Activated CD8-positive, alpha-beta memory T cell treated with anti-CD3 and anti-CD28 coated beads, Interleukin-2, amount 50 U/mL, for 1 hour (primary cell): Measurements from ENCODE around the gene CBR3.
A peak's percentile ranks its signal among the peaks of the same experiment; 100 is the strongest.
"Not testable (repeated sequence)": the region's sequence is repeated elsewhere in the genome, so short reads cannot be mapped to it uniquely, and the experiment has no call there.

Experiments
- DNase-seq: peaks from one replicate; pipeline ENCODE4 v3.0.0-alpha.2; 2020; ENCODE audit errors: extremely low read depth

The CBR3 gene

DNA sequence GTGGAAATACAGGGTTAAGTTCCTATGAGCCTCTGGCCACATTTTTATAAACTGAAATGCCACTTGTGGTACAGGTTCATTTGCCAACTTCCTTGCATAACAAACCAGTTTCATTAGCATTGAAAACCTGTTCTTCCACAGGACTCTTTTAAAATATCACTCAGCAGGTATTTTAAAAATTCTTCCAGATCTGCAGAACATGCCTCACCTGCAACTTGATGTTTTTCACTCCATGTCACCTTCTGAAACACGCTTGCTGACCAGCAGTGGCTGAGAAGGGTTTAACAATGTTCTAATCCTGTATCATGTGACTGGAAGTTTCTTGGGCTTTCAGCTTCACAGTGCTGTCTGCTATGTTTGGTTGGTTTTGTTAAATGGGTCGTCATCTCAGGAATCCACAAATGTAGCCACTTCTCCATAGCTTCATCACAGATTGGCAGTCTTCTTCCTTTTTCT, 17.6 kb upstream of the CBR3 start:
- no peak for DNase-seq

DNA sequence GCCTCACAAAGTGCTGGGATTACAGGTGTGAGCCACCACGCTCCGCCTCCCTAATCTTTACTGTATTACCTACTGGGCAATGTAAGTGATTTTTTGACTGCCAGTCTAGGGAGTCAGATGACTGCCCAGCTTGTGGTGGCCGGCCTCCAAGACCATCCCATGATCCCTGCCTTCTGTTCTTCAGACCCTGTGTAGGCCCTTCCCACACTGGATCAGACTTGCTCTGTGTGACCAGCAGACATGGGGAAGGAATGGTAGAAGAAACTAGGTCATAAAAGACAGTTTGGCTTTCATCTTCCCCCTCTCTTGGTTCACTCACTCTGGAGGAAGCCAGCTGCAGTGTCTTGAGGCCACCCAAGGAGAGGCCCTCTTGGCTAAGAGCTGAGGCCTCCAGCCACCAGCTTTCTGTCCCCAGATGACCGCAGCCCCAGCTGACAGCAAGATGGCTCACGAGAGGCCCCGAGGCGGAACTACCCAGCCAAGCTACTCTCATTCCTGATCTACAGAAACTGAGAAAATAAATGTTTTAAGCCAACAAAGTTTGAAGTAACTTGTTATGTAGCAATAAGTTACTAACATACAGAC, 14.5 kb upstream of the CBR3 start:
- DNase-seq: no peak

- no peak for DNase-seq
Observed at GRCh38 chr21:36122977-36123376, 11.9 kb upstream of the CBR3 start.

DNA sequence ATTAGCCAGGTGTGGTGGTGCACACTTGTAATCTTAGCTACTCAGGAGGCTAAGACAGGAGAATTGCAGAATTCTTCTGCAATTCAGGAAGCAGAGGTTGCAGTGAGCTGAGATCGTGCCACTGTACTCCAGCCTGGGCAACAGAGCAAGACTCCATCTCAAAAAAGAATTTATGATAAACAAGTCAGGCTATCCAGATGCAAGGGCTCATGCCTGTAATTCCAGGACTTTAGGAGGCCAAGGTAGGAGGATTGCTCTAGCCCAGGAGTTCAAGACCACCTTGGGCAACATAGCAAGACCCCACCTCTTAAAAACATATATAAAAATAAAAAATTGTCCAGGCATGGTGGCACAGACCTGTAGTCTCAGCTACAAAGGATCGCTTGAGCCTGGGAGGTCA, 10.5 kb upstream of the CBR3 start:
- DNase-seq: no peak

- no peak for DNase-seq
Observed at GRCh38 chr21:36125512-36126207, 9.2 kb upstream of the CBR3 start.

GRCh38 chr21:36126208-36126565, 8.7 kb upstream of the CBR3 start:
- DNase-seq: no peak

DNA sequence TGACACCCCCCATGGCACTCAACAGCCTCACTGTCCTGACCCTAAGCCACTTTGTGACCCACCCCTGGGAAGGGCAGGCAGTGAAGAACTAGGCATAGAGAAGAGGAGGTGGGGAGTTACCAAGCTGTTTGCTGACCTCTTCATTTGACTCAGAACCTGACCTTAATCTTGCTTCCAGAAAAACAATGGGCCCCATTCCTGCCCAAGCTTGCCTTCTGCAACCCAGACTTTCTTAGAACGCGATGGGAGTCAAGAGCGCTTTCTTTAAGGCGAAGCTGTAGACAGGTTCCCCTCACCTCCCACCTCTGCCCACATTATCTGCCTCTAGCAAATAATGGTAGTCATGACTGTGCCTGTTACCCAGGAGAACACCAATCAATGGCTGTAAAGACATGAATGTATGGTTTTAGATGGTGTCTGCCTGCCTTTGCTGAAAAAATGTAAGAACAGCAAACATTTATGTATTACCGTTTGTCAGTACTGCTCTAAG, 8.2 kb upstream of the CBR3 start:
- no peak for DNase-seq

GRCh38 chr21:36127250-36127904, 7.5 kb upstream of the CBR3 start:
- no peak for DNase-seq

GRCh38 chr21:36127977-36128376, 6.9 kb upstream of the CBR3 start:
- no peak for DNase-seq

DNA sequence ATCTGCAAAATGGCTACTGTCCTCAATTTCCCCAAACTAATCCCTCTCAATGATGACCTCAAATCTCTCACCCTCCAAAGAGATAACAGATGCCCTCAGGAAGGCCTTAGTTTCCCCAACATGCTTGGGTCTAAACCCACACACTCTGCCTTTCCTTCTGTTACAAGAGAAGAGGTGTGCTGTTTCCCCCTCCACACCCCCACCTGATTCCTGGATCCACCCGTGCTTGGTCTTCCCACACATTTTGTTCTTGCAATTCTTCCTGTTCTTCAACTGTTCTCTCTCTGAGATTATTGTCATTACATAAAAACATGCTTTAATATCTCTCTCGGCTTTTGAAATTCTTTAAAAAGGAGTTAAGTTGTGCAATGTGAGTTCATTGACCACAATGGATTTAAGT, 5.7 kb upstream of the CBR3 start:
- no peak for DNase-seq

GRCh38 chr21:36130414-36130762, 4.5 kb upstream of the CBR3 start:
- DNase-seq: not testable (repeated sequence)

DNA sequence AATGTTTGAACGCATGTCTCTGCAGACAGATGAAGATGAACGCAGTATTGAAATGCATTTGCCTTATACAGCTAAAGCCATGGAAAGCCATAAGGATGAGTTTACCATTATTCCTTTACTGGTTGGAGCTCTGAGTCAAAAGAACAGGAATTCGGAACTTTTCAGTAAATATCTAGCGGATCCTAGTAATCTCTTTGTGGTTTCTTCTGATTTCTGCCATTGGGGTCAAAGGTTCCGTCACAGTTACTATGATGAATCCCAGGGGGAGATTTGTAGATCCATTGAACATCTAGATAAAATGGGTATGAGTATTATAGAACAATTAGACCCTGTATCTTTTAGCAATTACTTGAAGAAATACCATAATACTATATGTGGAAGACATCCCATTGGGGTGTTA, 4.0 kb upstream of the CBR3 start:
- not testable (repeated sequence) for DNase-seq

GRCh38 chr21:36132696-36133095, 2.2 kb upstream of the CBR3 start:
- no peak for DNase-seq

DNA sequence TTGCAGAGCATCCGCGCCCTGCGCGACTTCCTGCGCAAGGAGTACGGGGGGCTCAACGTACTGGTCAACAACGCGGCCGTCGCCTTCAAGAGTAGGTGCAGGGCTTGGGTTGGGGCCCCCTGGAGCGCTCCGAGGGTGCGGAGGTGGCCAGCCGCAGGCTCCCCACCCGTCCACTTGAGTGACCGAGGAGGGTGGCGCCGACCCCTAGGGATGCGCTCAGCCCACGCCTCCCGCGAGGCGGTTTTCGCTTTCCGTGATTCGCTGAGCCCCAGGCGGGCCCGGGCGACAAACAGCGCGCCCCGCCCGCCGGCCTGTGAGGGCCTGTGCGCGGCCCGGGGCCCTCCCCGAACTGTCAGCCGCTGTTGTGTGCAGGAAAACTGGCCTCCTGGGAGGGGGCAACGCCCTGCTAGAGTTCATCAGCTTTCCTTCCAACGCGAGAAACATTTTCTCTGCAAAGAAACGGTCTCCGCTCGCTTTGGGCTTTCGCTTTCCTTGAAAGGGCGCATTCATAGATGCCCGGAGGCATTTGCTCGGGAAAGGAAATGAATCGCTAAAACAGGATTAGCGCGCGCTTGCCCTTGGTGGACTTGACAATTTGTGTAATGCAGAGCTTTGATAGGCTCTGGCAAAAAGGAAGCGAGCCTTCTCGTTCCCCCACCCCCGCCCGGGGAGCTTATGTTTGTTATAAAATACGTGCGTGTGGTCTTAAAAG, 668 bp downstream of the CBR3 start:
- DNase-seq: no peak

- not testable (repeated sequence) for DNase-seq
Observed at GRCh38 chr21:36139791-36140190, 4.9 kb downstream of the CBR3 start.

DNA sequence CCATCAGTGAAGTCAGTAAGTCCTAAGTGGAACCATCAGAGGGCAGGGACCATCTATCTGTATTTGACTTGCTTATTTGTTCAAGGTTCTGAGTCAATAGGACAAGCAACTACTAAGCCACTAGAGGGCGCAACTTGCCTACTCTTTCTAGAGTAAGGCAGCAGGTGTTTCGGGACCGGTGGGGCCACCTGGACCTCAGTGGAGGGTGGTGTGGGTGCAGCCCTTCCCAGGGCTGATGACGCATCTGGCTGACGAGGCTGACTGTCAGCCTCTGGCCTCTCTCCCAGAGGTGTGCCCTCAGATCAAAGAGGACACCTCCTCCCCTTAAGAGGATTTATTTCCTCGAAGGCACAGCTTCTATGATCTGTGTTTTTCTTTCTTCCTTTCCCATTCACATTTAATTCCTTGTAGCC, 6.6 kb downstream of the CBR3 start:
- DNase-seq: peak; percentile 94

- not testable (repeated sequence) for DNase-seq
Observed at GRCh38 chr21:36144233-36144632, 9.4 kb downstream of the CBR3 start.

DNA sequence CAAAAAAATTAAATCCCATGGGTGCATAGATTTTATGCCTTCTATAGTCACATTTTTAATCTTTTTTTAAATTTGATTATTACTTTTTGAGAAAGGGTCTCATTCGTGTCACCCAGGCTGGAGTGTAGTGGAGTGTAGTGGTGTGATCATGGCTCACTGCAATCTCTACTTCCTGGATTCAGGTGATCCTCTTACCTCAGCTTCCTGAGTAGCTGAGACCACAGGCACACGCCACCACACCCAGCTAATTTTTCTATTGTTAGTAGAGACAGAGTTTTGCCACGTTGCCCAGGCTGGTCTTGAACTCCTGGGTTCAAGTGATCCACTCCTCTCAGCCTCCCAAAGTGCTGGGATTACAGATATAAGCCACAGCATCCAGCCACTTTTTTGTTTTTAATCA, 10.4 kb downstream of the CBR3 start:
- DNase-seq: no peak

DNA sequence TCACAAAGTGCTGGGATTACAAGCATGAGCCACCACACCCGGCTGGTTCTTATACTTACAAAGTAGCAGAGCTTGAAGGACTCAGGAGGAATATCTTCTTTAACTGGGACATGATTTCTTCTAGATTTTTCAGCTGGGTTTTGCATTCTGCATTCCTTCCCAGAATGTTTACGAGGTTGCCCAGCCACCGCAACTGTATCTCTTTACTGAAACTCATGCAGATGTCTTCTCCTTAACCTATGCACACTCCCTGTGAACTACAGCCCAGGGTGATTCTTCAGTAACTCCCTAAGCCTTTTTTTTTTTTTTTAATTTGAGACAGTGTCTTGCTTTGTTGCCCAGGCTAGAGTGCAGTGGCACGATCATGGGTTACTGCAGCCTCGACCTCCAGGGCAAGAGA, 13.0 kb downstream of the CBR3 start:
- DNase-seq: no peak

DNA sequence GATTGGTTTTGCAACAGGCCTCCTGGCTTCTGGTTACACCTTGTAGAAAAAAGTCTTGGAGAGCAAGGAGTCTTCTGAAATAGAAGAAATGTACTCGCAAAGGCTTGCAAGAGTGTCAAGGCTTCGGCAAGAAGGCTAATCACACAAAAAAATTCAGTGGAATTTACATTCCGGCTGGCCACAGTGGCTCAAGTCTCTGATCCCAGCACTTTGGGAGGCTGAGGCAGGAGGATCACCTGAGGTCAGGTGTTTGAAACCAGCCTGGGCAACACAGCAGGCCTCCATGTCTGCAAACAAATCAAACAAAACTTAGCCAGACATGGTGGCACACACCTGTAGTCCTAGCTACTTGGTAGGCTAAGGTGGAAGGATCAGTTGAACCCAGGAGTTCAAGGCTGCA, 14.0 kb downstream of the CBR3 start:
- DNase-seq: no peak

GRCh38 chr21:36149788-36150711, 15.2 kb downstream of the CBR3 start:
- DNase-seq: no peak
